Breast epithelium (tissue), 4 donors: Measurements from ENCODE around the gene GHR. TPM values are rescaled to one million over a fixed set of nuclear protein-coding genes. Genes with fewer than 3 reads are reported as not detected.

Source experiments
- DNase-seq, 2 donors: peaks; one replicate each; pipeline ENCODE4 v3.0.0-alpha.2; 2019; ENCODE audit warnings: low spot score in 2 of 2
- H3K27ac ChIP-seq, 2 donors: fragments of 200-600 bp; sonication (generic) in 1 of 2; one replicate each; pipeline ENCODE4 v1.5.1; 2016 to 2019; ENCODE audit warnings: mild to moderate bottlenecking in 1 of 2
- H3K27me3 ChIP-seq, 2 donors: fragments of 200-600 bp; sonication (generic) in 1 of 2; one replicate each; pipeline versions ENCODE4 v1.5.1 to v1.6.0; 2017 to 2019; ENCODE audit warnings: control low read depth in 1 of 2, mild to moderate bottlenecking in 1 of 2
- H3K36me3 ChIP-seq: fragments of 200-600 bp; one replicate; pipeline ENCODE4 v1.5.1; 2019
- H3K4me1 ChIP-seq, 2 donors: fragments of 200-600 bp; sonication (generic); one replicate each; pipeline ENCODE4 v1.5.1; 2016 to 2019; ENCODE audit warnings: control low read depth in 1 of 2
- H3K4me3 ChIP-seq, 3 donors: fragments of 200-600 bp; sonication (generic); 1 replicate in 2 of 3; 2 replicates in 1 of 3; pipeline ENCODE4 v1.5.1; 2016 to 2019; ENCODE audit warnings: mild to moderate bottlenecking in 3 of 3, moderate library complexity in 2 of 3
- H3K9me3 ChIP-seq, 2 donors: fragments of 200-600 bp; sonication (generic) in 1 of 2; one replicate each; pipeline ENCODE4 v1.5.1; 2016 to 2019; ENCODE audit warnings: control low read depth in 1 of 2
- POLR2A ChIP-seq: fragments of 450-650 bp; IDR thresholded peaks from one replicate; pipeline ENCODE4 v1.6.1; 2016; ENCODE audit warnings: antibody characterized with exemption, mild to moderate bottlenecking, moderate library complexity
- POLR2AphosphoS5 ChIP-seq, 3 donors: sonication (generic); formaldehyde crosslinking; IDR thresholded peaks; one replicate each; pipeline ENCODE4 v1.6.1; 2017; ENCODE audit warnings: antibody characterized with exemption in 3 of 3
- intact Hi-C: fragments of 100-400 bp; cut with DNase I; formaldehyde crosslinking; loops from one replicate; pipeline ENCODE4 v1.15.1; 2023; ENCODE audit warnings: low total_unique reads
- total RNA-seq, 3 donors: library from RNA; depleted of rRNA; stranded (reverse); fragments of >200 nt; gene quantifications; one replicate each; pipeline ENCODE4 v1.1.0, GENCODE V29; 2016
- TF ChIP-seq, protein P1 (sequence below), 3 donors: fragments of 450-650 bp; IDR thresholded peaks; one replicate each; pipeline ENCODE4 v1.5.1; 2016 to 2017; ENCODE audit warnings: antibody characterized with exemption in 3 of 3, mild to moderate bottlenecking in 3 of 3, moderate library complexity in 3 of 3

Gene GHR
- total RNA-seq, 3 donors from 2014 or later, result 25.6 to 234 (median 26.5) TPM

GRCh38 chr5:42636946-42637345, 213.7 kb downstream of the GHR start:
- no peak overlapping the region for H3K4me3 ChIP-seq
- H3K27ac ChIP-seq, result no peak overlapping the region
- TF ChIP-seq POLR2A (no peak), POLR2AphosphoS5 (IDR thresholded peaks at IDR 0.05) (no peak)
- TF ChIP-seq, protein P1, sequence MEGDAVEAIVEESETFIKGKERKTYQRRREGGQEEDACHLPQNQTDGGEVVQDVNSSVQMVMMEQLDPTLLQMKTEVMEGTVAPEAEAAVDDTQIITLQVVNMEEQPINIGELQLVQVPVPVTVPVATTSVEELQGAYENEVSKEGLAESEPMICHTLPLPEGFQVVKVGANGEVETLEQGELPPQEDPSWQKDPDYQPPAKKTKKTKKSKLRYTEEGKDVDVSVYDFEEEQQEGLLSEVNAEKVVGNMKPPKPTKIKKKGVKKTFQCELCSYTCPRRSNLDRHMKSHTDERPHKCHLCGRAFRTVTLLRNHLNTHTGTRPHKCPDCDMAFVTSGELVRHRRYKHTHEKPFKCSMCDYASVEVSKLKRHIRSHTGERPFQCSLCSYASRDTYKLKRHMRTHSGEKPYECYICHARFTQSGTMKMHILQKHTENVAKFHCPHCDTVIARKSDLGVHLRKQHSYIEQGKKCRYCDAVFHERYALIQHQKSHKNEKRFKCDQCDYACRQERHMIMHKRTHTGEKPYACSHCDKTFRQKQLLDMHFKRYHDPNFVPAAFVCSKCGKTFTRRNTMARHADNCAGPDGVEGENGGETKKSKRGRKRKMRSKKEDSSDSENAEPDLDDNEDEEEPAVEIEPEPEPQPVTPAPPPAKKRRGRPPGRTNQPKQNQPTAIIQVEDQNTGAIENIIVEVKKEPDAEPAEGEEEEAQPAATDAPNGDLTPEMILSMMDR (IDR thresholded peaks at IDR 0.05), result no peak
- no peaks in the 10 kb centered on the region for H3K4me1 ChIP-seq
- H3K27me3 ChIP-seq, result no peaks in the 10 kb centered on the region
- no peaks in the 10 kb centered on the region for H3K36me3 ChIP-seq
- intact Hi-C loops, result no loop called here
- H3K9me3 ChIP-seq, result no peaks in the 10 kb centered on the region
- DNase-seq, result no peak

DNA sequence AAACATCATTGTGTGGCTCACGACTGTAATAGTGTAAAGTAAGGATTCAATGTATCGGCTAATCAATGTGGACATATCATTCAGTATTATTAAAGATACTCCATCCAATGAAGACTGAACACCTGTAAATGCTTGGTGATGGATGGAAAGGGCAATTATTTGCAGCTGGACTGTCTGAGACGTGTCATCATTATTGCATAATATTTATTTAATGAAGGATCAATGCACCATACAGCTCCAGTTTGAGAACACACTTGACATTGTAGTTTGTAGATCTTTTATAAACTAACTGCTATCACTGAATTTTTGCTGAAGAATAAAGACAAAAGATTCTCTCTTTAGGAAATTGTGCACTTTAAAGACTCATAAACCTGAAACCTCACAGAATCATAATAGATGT, 215.7 kb downstream of the GHR start:
- Histone ChIP-seq H3K36me3 (no peaks in the 10 kb centered on the region), H3K27me3 (no peaks in the 10 kb centered on the region), H3K4me1 (no peaks in the 10 kb centered on the region), H3K4me3 (no peak overlapping the region), H3K9me3 (no peaks in the 10 kb centered on the region), H3K27ac (no peak overlapping the region)
- TF ChIP-seq POLR2AphosphoS5 (IDR thresholded peaks at IDR 0.05) (no peak), POLR2A (no peak)
- TF ChIP-seq, protein P1 (IDR thresholded peaks at IDR 0.05), result no peak
- DNase-seq, result no peak
- intact Hi-C loops, result no loop called here

DNA sequence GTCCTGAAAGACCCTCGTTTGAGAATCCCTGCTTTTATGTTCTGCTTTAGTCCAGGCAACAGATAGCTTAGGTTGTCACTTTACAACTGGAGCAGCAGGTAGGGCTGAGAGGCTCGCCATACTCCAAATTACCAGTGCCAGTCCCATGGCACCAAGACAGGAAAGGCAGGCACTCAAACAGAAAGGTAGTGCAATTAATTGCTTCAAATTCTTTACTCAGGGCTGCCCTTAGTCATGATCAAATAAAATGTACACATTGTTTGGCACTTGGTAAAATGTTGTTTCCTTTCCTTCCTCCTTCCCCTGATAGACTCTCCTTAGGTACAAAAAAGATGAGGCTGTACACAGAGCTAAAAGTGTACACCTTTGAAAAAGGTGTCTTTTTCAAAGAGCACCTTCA, 217.6 kb downstream of the GHR start:
- Histone ChIP-seq H3K4me3 (no peak overlapping the region), H3K27me3 (no peaks in the 10 kb centered on the region), H3K36me3 (no peaks in the 10 kb centered on the region), H3K27ac (no peak overlapping the region), H3K4me1 (no peaks in the 10 kb centered on the region), H3K9me3 (no peaks in the 10 kb centered on the region)
- TF ChIP-seq, protein P1 (IDR thresholded peaks at IDR 0.05), result no peak
- TF ChIP-seq POLR2AphosphoS5 (IDR thresholded peaks at IDR 0.05), result no peak
- TF ChIP-seq POLR2A, result no peak
- no peak for DNase-seq
- intact Hi-C loops, result no loop called here

GRCh38 chr5:42641336-42642005, 218.2 kb downstream of the GHR start:
- DNase-seq, result no peak
- Histone ChIP-seq H3K4me1 (no peaks in the 10 kb centered on the region), H3K27me3 (no peaks in the 10 kb centered on the region), H3K27ac (no peak overlapping the region), H3K36me3 (no peaks in the 10 kb centered on the region), H3K4me3 (no peak overlapping the region), H3K9me3 (no peaks in the 10 kb centered on the region)
- intact Hi-C loops, result no loop called here
- TF ChIP-seq POLR2AphosphoS5 (IDR thresholded peaks at IDR 0.05), result no peak
- TF ChIP-seq POLR2A, result no peak

GRCh38 chr5:42642006-42642405, 218.8 kb downstream of the GHR start:
- H3K27ac ChIP-seq, result no peak overlapping the region
- DNase-seq, result no peak
- no peaks in the 10 kb centered on the region for H3K9me3 ChIP-seq
- no peaks in the 10 kb centered on the region for H3K27me3 ChIP-seq
- no peak overlapping the region for H3K4me3 ChIP-seq
- H3K4me1 ChIP-seq, result no peaks in the 10 kb centered on the region
- intact Hi-C loops, result no loop called here
- no peaks in the 10 kb centered on the region for H3K36me3 ChIP-seq
- no peak for TF ChIP-seq POLR2A
- no peak for TF ChIP-seq POLR2AphosphoS5 (IDR thresholded peaks at IDR 0.05)
- TF ChIP-seq, protein P1 (IDR thresholded peaks at IDR 0.05), result no peak

- Histone ChIP-seq H3K36me3 (no peaks in the 10 kb centered on the region), H3K27ac (no peak overlapping the region), H3K4me3 (no peak overlapping the region), H3K4me1 (no peaks in the 10 kb centered on the region), H3K27me3 (no peaks in the 10 kb centered on the region), H3K9me3 (no peaks in the 10 kb centered on the region)
- TF ChIP-seq, protein P1 (IDR thresholded peaks at IDR 0.05), result no peak
- TF ChIP-seq POLR2A (no peak), POLR2AphosphoS5 (IDR thresholded peaks at IDR 0.05) (no peak)
- DNase-seq, result no peak
- intact Hi-C loops, result no loop called here
Observed at GRCh38 chr5:42643360-42643759, 220.1 kb downstream of the GHR start.
